Midbrain (tissue), 1 donor: ENCODE data around the gene CRMP1.
A peak's percentile ranks its signal among the peaks of the same experiment; 100 is the strongest.

ENCODE experiments used
- DNase-seq: peaks from one replicate; lab custom pipeline; 2025; lab: John Stamatoyannopoulos, UW

Gene CRMP1

DNA sequence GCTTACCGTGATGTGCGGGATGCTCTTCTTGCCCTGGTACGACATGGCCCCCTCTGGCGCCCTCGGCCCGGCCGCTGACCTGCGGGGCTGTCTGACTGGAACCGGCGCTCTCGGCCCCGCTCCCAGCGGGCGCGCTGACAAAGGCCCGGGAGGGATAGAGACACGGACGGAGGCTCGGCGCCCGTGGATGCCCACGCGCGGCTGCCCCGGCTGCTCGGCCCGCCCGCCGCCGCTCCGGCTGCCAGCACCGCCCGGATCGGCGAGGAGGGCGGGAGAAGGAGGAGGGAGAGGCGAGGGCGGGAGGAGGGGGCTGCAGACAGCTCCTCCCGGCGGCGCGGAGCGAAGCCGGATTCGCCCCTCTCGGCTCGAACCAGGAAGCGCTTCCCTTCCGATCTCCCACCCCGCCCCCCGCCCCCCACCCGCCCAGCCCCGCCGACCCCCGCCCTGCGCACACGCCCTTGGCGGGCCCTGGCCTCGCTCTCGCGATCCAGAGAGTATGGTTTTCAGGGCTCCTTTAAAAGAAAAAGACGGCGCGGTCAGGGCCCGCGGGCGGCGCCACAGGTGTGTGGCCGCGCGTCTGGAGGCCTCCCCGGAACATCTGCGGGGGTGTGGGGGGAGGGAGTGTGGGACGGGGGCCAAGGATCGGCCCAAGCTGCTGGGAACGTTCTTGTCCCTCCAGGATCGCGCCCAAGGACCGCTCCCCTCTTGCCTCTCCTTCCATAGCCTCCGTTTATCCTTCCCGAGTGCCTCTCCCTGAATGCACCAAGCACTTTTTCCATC lies 4.5 kb downstream of the CRMP1 start:
- peak; percentile 24 for DNase-seq

DNA sequence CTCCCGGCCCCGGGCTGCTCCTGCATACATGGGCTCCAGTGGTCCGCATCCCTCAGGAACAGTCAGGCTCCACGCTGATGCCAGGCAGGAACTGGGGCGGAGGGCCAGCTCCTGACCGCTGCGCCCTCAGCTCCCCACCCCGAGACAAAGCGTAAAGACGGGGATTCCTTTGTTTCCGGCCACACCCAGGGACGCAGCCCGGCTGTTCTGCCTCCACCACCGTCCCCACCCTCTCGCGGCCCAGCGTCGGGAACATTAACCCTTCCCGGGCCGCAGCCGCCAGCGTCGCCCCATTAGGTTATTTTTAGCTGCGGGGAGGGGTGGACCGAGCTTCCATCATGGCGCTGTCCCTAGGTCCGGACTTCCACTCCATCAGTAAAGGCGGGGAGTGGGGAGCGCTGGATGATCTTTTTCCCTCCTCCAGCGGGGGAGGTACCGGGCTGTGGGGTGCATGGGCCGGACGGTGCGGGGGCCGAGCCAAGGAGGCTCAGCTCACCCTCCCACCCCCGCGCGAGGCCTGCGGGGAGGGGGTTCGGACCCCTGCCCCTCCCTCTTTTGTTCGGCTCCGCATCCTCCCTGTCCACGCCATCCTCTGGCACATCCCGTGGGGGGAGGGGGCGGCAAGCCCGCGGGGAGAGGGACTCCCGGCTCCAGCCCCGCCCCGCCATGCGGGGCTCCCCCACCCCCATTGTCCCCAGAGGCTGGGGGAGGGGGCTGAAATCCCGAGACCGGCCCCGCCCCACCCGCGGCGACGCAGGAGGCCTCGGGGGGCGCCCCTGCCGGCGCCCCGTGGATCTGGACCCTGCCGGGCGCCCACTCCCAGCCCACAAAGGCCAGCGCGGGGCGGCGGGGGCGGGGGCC lies 5.3 kb downstream of the CRMP1 start:
- no peak for DNase-seq

DNA sequence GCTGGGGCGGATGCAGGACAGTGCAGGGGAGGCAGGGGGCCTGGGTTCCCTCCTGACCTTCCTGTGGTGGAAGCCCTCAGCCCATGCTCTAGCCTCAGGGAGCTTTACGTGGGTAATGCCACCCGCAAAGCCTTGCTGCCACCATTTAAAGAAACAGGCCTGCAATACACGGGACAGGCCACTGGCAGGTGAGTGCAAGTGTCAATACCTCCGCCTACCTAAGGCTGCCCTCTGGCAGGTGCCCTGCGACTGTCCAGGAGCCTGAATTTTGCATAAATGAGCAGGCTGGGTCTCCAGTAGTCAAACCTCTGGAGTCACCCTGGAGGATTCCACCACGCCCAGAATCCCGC lies 5.9 kb downstream of the CRMP1 start:
- DNase-seq, result no peak

DNA sequence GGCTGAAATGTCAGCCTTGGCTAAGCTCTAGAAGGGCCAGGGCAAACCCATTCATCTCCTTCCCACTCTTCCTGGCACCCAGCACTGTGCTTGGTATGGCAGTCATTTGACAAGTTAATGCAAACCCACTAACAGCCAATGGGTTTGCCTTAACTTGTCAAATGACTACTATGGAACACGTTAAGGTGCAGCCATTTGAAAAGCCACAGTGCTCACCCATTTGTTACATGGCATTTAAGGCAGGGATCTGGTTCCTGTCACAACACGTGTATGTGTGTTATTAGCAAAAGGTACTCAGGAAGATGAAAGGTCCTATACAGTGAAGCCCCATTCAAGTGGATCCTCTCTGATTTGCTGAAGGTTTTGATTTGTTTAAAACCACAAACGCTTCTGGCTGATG lies 7.2 kb downstream of the CRMP1 start:
- no peak for DNase-seq

DNA sequence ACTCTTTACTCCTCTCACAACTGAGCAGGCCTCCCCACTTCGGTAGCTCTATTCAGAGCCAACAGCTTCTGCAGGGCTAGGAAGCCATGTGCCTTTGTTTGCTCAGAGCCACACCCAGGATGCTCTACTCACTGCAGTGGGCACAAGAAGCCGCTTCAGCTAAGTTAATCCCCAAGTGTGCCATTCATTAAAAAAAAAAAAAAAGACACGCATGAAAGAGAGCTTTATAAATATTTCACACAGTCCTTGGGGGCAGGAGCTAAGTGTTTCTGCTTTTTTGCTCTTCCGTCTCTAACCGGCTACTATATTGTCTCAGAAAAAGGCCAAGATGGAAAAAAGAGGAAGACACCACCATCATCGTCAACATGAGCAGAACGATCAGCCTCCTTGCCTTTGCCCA lies 8.1 kb downstream of the CRMP1 start:
- DNase-seq, result no peak

DNA sequence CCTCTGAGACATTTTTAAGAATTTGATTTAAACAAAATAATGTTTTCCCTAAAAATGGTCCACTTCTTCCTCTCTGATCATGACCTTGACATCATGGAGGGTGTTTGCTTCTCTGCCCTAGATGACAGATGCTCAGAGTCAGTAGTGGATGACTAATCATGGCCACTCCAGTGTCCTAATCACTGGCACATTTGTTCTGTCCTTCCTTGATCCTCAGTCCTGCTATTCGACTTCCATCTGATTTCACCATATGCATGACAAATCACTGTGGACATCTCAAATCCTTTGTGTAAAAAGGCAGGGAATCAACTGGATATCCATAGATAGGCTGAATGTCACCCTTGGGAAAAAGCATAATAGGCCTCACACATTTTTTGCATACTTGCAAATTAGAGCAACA lies 9.0 kb downstream of the CRMP1 start:
- DNase-seq, result no peak

DNA sequence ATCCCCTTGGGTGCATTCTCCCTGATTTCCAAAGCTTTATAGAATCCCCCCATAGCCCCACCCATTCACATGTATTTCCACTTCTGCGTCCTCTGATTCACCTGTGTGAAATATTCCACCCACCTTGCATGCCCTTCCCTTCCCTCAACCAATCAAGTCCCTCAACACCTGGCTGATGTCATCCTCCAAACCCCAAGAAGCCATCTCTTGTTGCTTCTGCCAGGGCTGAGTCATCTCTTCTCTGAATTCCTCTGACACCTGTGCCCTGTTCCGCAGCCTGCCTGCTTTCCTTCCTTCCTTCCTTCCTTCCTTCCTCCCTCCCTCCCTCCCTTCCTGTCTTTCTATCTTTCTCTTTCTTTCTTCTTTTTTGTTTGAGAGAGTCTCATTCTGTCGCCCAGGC lies 9.9 kb downstream of the CRMP1 start:
- no peak for DNase-seq

DNA sequence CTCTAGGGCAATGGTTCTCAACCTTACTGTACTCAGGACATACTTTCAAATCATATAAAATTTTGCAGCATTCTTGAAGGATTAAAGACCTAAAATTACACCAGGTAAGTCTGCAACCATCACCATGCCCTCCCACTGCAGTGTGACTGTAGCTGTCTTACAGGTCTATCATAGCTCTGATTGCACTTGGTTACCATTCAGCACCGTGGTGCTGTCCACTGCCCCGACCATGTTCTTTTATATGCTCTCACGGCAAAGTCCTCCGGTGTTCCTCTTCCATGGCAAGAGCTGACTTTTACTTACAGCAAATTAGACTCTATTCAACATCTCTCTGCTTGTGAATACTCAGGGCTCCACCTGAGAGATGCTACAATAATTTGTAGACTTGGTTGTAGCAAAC lies 11.5 kb downstream of the CRMP1 start:
- DNase-seq, result no peak

DNA sequence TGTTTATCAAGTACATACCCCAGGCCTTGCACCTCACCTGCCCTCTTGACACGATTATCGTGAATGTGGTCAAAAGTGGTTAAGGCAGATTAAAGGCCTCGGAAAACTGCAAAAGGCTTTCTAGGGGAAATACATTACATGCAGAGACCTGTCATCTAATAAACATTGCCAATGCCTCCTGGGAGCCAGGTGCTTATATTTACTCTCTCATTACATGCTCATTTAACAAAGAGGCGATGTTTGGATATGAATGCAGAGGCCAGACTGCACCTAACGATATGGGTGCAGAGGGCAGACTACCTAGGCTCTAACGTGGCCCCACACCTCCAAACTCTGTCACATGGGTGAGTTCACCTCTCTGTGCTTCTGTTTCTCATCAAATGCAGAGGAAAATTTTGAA lies 14.5 kb downstream of the CRMP1 start:
- no peak for DNase-seq

DNA sequence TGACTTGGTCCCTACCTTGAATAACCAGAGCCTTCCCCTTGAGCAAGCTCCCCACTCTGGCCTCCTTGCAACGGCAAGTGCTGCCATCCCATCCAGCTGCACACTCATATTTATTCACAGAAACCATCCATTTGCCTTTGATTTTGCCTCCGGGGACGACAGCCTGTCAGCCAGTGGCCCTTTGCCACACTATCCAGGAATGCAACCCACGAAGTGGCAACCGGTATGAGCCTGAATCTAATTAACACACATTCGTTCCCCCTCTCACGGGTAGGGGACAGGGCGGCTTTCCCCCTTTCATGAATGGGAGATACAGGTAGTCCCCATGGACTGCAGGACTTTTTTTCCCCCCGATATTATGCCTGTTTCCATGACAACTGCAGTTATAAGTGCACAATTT lies 15.5 kb downstream of the CRMP1 start:
- DNase-seq, result no peak

DNA sequence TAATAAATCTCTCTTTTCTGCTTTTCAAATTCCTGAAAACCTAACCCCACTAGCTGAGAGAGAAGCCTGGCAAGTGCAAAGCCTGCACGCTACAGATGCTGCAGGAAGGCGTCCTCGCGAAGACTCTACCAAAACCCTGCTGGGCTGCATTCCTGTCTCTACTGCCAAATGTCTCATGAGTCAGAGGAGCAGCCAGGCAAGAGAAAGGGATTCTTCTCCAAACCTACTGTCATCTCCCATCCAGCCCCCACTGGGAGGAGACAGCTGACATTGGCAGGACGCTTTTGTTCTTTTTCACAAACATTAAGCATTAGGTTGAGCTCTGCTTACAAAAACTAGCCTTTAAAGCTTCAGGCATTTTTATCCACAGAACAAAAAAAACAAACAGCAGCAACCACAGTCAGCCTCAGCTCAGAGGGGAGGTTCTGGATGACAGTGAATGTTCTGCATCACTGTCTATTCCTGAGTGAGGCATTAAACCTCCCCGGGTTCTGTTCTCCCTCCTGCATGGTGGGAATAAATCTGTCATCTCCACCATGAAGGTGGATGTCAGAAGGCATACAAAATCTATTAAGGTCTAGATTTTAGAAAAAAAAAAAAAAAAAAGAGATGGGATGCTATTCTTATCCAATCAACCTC lies 18.0 kb downstream of the CRMP1 start:
- DNase-seq, result no peak

DNA sequence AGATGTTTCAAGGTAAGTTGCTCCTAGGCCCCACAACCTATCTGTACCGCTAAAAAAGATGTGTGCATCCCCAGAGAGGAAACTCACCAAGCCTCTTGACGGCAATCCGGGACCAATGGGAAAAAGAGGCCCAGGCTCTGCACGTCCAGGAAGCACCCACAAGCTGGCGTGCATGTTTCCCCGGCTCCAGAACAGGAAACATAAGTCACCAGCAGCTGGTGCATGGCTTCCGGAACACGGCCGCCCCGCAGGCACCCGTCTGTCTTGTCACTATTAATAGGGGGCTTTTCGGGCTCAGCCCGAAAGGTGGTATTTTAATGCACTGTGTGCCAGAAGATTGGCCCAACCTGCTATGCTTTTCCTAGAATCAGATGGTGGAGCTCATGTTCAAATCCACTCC lies 22.2 kb downstream of the CRMP1 start:
- DNase-seq, result no peak

DNA sequence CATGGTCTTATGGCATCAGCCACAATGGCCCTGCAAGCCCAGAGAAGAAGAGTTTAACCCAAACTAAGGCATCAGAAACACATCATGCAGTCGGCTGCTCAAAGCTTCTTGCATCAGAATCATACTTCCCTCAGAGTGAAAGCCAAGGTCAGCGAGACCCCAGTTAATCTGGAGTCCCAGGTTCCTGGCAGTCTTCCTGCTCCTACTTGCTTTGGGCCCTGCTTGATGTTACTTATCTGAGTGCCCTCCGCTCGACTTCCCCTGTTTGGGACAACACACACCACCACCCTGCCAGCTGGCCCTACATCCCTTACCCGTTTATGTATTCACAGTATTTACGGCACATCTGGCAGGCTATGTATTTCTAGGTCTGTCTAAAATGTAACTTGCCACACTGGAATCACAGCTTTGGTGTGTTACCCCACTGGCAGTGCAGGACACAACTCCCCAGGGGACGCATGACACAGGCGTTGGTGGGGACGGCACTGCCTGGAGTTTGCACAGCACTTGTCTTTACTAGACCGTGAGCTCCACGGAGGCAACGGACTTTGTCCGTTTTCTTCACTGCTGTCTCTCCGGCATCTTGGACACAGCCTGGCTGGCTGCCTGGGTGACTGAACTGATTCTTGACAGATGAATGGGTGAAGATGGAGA lies 22.8 kb downstream of the CRMP1 start:
- DNase-seq, result no peak

DNA sequence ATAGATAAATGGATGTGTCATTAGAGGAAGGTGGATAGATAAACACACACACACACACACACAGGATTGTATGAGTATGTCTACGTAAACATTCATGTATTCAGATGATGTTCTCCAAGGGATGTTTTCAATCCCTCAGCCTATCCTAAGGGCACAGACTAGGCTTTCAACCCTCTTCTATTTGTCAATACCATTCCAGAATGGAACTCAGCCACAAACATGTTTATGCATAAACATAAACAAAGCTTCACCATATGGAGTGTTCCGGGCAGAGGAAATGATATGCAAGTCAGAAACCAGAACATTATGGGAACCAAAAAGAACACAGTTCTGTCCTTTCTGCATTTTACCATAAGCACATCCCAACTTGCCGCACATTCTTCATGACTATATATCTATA lies 25.0 kb downstream of the CRMP1 start:
- no peak for DNase-seq

DNA sequence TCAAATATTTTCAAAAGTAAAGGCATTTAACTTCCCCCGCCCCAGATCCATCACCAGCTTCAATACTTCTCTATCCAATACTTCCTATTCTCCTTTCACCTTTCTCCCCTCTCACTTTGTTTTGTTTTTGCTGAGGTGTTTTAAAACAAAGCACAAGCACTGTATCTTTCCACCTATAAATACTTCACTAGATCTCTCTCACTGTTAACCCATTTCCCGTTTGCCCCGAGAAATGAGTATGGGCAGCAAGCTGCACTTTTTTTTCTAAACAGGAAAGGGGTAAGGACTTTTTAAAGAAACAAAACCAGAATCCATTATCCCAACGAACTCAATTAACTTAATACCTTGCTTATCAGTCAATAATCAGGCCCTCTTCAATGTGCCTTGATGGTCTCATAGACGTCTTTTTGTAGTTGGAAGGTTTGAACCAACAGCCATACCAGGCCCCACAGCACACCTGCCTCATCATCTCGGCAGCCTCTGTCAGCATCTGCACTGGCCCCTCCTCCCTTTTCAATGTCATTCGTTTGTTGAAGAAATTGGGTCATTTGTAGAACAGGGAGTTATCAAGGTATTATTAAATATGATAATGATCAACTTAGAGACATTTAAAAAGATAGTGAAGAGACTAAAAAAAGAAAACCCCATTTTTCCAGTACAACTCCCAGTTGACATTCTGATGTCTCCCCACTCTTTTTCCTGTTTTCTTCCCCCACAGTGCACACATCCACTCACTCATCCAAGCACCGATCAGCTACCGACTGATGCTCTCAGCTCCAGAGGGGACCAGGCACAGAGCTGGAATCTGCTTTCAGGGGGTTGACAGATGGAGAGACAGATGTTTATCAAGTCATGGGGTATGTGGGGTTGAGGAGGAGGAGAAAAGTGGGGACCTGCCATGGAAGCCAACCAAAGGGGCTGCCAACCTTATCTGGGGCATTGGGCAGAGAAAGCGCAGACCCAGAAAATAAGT lies 25.8 kb downstream of the CRMP1 start:
- DNase-seq, result no peak

DNA sequence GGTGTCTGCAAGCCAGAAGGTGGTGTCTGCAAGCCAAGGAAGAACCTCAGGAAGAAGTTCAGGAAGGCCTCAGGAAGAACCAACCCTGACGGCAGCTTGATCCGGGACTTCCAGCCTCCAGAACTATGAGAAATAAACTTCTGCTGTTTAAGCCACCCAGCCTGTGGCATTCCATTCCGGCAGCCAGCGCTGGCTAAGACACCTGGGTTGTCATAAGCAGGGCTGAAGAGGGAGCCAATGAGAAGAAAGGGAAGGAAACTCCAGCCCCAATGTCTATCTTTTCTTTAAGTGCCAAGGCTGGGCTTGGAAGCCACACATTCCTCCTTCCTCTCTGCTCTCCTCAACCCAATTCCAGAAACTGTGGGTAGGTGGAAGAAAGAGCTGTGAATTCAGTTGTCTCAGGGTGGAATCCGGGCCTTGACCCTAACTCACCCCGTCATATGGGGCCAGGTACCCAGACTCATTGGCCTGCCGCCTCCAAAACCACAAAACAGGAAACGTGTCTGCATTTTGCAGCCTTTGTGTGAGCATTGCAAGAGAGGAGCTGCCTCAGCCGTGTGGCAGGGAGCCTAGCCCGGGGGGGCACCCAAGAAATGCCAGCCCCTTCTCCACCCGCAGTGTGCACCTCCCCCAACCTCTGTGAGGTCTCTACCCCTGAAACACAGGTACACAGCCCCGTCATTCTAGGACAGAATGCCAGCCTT lies 26.8 kb downstream of the CRMP1 start:
- DNase-seq, result no peak

DNA sequence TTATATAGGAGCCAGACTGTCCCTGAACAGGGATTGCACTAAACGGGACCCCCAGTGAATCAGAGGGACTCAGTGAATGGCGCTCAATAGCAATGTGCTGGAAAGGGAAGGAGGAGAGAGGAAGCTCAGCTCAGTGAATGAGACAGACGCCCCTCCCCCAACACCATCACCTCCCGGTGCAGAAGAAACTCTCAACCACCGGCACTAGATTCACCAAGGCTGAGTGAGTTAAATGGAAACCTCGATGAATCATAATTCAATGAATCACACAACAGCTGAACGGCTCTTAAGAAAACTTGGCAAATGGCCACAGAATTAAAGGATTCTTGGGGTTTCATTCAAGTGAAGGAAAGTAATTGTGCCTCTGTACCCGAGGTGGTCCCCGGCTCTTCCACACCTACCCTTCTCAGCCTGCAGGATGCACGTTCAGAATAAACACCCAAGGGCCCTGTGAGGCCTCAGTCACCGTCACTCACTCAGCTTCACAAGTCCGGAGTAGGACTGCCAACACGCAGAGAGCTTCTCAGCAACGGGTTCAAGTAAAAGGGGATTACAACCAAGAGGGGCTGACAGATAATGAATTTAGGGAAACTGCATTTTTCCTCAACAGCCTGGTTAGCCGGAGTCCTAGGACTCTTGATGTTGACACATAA lies 29.3 kb downstream of the CRMP1 start:
- DNase-seq, result no peak

DNA sequence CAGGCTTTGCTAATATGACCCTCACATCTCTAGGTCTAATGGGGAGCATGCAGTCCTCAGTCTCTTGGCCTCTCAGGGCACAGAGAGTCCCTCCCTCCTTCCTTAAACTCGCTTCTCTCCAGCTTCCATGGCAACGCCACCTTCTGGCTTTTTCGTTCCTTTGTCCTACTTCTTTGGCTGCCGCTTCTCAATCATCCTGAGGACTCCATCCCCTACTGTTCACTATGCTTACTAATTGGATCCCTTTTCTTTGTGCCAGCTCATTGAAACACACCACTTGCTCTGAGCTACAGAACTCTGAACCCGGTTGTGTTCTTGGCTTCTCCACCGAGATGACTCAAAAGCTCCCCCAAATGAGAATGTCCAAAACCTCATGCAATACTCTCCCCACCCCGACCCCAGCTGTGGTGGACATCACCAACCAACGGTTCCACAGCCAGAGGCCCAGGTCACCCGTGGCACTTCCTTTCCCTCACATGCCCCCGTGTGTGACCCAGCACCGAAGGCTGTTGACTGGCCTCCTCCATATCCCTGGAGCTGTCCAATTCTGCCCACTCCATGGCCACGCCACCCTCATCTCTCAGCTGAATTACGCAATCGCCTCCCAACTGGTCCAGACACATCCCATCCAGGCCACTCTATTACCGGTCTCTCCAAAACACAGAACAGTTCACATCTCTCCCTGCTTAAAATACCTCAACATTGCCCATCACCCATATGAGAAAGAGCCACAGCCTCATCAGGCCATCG lies 34.7 kb downstream of the CRMP1 start:
- DNase-seq, result peak; percentile 60

DNA sequence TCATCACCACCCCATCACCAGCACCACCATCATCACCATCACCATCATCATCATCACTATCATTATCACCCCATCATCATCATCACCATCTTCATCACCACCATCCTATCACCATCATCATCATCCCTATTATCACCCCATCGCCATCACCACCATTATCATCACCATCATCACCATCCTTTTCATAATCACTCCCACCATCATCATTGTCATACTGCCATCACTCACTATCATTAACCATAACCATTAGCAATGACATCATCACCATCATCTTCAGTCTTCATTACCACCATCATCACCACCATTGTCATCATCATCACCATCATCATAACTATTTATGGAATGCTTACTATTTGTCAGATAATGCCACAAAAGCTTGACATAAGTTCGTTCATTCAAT lies 35.7 kb downstream of the CRMP1 start:
- DNase-seq, result no peak
